OCI-LY3 (cell line): ENCODE data around the gene CSH2.
"Not testable (repeated sequence)": the region's sequence is repeated elsewhere in the genome, so short reads cannot be mapped to it uniquely, and the experiment has no call there.

ENCODE experiments used
- CTCF ChIP-seq: fragments of 200-600, 300-600 bp; sonication (generic); IDR thresholded peaks from 2 replicates; pipeline ENCODE4 v1.5.1; 2014; ENCODE audit warnings: antibody characterized with exemption, low read length, low read depth
- EZH2phosphoT487 ChIP-seq: fragments of 200-600 bp; shearing (Covaris generic); IDR thresholded peaks from 2 replicates; pipeline ENCODE4 v1.6.1; 2018; ENCODE audit warnings: antibody characterized with exemption, mixed run types, low read depth

DNA sequence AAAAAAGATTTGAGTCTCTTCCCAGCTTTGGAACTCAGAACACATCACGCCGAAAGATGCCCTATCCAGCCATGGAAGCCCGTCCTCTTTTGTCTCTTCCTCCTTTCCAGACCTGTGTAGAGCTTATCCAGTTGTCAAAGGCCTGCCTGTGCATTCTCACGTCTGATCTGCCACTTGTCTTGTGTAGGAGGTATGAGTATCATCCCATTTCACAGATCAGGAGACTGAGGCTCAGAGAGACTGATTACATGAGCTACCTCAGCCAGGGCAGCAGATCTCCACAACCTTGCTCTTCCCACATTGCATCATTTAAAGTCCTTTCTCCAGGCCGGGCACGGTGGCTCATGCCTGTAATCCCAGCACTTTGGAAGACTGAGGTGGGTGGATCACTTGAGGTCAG lies 1.2 kb upstream of the CSH2 start:
- TF ChIP-seq CTCF, EZH2phosphoT487: not testable (repeated sequence)
